NCI-H128 (cell line): ENCODE results near the gene ZNF862.
"Not testable (repeated sequence)": the region's sequence is repeated elsewhere in the genome, so short reads cannot be mapped to it uniquely, and the experiment has no call there.

Source experiments
- DNase-seq: peaks from one replicate; lab custom pipeline; 2025; ENCODE audit not compliant: unreplicated experiment; lab: John Stamatoyannopoulos, UW

The ZNF862 gene

DNA sequence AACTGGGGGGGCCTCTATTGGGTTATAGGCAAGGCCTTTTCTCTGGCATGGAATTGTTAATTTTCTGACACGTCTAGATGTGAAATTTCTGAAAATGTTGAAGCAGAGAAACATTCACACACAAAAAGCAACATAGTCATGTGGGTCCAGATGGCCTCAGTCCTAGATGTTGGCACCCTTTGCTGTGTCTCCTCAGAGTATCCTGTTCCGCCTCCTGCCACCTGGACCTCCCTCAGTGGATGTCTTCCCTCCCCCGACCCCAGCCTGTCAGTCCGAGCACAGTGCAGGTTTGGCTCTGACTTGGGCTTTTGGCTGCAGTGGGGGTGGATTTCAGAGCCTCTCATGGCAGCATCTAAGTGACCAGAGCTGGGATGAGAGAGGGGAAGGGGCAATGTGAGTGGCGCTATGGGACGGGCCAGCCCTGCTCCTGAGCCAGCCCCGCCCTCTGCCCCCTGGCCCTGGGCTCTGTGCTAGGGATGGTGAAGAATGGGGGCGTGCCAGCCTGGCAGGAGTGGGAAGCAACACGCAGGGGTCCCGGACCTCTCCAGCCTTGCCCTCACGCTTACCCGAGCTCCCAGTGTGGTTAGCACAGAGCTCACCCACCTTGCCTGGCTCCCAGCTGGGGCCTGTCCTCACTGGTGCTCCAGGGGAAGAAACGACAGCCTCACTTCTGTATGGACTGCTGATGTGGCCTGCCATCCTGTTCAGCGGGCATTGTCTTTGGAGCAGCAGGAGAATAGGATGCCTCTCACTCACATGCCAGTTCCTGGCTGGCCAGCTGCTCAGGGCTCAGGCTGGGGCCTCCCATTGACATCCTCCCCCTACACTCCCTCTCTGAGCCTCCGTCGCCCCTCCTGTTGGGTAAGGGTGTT, 41.8 kb downstream of the ZNF862 start:
- DNase-seq, result no peak

DNA sequence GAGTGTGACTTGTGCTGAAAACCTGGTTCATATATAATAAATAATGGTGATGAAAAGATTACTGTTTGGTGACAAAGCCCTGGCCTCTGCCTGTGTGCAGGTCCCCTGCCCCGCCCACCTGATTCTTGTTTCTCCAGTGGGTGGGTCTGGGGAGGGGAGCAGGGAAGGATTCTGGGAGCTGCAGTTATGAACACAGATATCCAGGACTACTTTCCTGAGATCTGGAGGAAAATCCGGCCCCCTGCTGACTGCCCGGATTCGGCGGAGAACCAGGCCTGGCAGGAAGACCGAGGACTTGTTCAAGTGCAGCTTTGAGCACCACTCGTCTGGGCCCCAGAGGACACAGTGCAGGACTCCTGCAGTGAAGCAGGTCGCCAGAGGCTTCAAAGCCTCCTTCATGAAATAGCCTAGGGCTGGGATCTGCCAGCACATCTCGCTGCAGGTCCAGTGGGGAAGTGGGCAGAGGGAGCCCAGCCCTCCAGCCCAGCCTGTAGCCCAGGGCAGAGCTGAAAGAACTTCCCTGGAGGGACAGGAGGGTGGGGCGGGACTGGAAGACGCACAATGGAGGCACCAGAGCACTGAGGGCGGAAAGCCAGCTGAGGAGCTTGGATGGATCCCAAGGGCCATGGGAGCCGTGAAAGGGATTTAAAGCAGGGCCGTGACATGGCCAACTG, 42.6 kb downstream of the ZNF862 start:
- no peak for DNase-seq

DNA sequence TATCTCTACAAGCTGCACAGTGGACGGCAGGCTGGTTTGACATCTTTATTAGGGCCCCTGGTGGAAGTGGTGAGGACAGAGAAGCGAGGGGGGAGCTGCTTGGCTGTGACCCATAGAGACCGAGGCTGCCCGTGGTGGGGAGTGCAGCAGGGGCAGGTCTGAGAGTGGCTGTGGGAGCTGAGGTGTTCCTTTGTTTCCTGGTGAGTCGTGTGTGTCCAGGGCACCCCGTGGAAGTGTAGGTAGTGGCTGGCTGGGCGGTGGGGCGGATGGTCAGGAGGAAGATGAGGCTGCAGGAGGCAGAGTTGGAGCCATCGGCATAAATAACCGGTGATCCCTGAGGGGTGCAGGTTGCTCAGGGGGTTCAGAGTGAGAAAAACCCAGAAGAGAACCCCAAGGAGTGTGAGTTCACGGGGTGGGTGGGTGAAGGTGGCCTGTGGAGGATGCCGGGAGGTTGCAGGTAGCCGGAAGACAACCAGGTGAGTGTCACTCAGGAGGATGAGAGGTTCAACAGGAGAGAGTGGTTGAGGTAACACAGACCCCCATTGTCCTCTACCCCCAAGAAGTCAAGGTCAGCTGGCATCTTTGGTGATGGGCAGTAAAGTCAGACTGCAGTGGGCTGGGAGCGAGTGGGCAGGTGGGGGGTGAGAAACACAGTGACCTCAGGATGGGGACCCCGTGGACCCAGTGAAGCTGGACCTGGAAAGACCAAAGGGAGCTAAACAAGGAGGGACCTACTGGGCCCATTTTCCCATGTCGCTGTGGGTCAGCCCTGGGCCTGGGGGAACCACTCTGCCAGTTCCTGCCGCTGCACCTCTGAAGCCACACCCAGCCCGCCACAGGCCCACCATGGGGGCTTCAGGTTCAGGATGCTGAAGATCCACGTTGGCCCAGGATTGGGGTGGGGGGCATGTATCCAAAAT, 43.4 kb downstream of the ZNF862 start:
- DNase-seq, result no peak

DNA sequence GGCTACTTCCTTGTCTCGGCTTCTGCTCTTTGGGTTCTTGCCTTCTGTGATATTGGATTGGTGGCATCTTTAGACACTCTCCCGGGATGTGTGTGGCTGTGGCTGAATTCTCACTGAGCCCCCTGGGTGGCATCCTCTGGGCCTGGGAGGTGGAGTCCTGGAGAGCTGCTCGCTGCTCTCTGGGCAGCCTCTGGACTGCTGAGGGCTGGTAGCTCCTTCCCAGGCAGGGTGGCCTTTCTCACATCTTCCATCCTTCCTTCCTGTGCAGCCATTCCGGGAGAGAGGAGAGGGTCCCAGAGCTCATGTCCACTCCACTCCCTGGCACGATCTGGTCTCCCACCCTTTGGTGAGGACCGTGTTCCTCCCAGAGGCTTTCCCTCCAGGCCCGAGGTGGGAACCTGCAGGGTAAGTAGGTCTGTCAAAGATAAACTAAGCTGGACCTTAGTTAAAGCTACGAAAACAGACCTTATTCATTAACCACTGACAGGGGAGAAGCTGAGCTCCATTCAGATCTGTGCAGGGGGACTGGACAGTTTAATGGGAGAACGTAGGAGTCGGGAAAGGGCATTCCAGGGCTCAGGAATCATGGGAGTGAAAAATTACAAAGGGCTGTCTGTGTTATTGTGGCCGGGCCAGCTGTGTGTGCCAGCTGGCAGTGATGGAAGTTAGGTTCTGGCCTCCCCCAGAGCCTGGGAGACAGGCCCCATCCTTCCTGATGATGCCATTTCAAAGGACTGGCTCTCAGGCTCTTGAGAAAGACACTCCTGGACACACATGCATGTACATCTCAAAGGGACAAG, 44.3 kb downstream of the ZNF862 start:
- no peak for DNase-seq

DNA sequence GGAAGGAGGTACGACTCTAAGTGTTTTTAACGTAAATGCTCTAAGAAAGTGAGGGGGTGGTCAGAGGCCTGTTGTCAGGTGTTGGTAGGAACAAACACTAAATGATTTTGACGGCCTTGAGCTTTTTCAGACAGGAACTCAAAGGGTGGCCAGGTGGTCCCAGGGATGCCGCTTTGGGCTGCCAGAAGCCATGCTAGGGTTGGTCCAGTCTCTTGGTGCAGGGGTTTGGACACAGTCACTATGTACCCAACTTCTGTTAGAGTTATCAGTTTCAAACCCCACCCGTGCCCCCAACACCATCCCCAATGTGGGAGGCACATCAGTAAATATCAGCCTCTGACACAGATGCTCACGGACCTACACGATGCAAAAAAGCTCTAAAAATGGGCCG, 44.9 kb downstream of the ZNF862 start:
- DNase-seq, result no peak

DNA sequence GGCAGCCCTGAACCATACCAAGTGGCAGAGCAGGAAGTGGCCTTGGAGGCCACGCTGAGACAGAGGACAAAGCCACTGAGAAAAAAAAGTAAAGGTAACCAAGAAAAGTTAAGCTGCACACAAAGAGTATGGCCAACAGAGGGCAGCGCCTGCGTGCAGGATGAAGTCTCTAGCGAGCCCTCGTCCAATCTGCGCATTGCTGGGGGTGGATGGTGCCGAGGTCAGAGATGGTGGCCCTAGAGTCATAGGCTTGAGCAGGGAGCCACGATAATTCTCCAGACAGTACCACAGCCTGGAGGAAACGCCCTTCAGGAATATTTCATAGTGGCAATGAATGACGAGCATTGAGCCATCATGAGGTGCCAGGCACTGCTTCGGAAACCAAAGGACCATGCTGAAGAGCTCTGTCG, 45.3 kb downstream of the ZNF862 start:
- peak; percentile 9 for DNase-seq

DNA sequence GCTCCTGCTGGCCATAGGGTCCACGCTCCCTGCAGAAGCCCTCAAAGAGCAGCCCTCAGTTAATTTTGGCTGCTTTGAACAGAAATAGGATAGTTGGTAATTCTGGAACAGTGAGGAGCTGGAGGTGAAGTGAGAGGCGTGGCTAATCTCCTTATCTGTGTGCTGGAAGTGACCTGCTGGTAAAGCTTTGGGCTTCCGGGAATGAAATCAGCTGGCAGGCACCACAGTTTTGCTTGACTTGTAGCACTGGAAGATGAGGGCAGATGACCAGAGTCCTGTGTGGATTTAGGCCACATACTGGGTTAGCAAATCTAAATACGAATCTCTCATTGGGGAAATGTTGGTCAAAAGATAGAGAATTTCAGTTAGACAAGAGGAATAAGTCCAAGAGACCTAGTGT, 45.8 kb downstream of the ZNF862 start:
- no peak for DNase-seq

DNA sequence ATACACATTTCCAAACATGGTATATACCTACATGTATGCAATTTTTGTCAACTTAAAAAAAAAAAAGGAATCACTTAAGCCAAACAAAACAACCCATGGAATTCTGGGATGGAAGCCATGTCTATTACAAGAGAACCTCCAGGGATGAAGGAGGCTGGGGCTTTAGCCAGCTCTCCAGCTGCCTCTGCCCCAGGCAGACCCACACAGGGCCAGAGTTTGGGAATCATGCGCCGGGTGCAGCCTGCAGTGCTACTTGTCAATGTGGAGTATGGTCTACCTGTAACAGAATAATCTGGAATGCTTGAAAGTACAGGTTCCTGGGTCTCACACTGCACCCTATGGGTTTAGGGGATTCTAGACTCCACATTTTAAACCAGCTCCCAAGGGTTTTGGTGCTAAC, 46.4 kb downstream of the ZNF862 start:
- DNase-seq, result no peak

DNA sequence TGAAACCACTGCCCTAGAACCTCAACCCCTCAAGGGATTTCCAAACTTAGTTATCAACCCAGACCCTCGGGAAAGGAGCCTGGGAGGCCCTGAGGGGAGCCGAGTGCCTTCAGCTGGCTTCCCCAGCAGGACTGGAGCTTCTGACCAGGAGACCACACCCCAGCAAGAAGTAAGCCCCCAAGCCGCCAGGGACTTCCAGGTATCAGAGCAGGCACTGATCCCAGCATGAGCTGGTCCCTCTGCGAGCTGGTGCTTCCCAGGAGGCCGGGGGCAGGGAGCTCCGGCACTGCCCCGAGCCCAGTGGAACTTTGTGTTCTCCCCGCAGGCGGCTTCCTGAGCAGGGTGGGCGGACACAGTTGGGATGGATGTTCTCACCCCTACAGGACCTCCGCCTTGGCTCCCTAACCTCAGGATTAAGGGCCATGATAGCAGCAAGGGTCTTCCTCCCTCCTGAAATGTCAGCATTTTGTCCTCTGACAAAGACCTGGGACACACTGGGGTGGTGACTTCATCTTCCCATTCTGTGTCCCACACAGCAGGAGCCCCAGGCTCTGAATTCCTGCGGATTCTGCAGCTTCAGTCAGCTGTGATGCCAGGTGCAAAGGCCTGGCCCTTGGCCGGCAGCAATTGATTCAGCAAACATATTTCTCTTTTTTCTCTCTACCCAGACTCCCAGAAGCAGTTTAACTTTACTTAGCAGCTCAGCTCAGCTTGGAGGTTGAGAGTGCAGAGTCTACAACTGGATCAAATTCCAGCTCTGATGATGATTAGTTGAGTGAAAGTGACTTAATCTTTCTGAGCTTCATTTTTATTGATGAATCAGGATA, 47.2 kb downstream of the ZNF862 start:
- DNase-seq, result no peak

DNA sequence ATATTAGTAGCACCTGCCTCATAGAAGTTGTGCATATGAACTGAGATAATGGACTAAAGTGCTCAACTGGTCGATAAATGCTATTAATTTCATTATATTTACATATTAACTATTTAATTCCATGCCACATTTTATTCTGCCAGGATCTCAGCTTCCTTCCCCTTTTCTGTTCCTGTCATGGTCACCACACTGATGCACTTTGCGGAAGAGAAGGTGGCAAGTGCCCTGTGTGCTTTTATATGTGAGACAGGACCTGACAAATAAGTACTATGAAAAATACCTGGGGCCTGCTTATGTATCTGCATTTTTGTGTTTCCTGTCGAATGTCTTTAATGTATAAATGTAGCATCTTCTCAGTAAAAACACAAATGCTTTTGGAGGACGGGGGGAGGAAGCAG, 47.8 kb downstream of the ZNF862 start:
- no peak for DNase-seq

DNA sequence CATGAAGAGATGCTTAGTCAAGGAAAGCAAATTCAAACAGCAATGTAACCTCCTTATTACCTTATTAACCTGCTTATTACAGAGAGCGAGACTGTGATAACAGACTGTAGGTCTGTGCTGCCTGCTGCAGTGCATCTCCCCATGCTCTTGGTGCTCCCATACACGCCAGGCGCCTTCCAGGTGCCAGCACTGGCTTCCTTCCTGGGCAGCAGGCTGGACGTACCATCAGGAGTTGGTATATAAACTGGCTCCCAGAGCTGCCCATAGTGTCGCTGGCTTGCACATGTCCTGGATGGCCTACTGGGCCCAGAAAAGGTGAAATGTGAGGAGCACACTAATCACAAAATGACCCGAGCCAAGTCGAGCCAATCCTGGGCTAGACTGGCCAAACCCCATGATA, 49.1 kb downstream of the ZNF862 start:
- DNase-seq, result no peak

DNA sequence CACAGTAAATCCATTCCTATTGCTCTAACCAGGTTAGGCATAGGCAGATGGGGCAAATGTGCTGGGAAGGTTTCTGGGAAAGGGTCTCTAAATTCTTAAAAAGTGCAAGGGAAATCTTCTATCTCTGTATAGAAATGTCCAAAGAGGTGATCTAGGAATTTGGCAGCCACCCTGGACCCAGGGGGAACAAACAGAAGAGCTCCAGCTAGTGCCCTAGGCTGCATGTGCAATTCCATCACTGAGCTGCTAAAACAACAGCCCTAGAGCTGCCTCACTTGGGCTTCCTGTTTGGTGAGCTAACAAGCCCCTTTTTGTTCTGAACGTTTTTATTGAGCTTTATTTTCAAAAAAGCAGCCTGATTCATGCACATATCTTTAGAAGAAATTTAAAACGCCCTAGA, 52.5 kb downstream of the ZNF862 start:
- not testable (repeated sequence) for DNase-seq

DNA sequence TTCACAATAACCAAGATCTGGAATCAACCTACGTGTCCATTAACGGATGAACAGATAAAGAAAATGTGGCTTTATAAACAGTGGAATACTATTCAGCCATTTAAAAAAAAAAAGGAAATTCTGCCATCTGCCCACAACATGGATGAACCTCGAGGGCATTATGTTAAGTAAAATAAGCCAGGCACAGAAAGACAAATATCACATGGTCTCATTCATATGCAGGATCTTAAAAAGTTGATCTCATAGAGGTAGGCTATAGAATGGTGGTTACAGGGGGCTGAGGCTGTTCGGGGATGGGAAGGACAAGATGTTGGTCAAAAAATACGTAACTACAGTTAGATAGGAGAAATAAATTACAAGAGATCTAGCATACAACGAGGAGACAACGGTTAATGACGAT, 56.8 kb downstream of the ZNF862 start:
- DNase-seq, result not testable (repeated sequence)

DNA sequence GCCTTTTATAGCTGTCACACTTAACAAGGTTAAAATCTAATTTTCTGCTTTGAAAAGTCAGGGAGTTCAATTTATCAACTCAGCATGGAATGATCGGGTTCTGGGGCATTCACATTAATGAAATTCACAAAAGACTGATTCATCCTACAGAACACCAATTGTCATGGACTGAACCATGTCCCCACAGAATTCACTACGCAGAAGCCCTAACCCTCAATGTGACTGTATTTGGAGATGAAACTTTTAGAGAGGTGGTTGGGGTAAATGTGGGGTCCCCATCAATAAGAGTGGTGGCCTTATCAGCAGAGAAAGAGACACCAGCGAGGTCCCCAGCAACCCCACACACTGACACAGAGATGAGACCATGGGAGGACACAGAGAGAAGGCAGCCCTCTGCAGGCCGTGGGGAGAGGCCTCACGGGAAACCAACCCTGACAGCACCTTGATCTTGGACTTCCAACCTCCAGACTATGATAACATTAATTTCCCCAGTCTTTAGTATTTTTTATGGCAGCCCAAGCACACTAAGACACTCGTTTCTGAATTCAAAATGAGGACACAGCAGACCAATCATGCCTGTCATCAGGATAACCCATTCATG, 69.7 kb downstream of the ZNF862 start:
- DNase-seq, result not testable (repeated sequence)

DNA sequence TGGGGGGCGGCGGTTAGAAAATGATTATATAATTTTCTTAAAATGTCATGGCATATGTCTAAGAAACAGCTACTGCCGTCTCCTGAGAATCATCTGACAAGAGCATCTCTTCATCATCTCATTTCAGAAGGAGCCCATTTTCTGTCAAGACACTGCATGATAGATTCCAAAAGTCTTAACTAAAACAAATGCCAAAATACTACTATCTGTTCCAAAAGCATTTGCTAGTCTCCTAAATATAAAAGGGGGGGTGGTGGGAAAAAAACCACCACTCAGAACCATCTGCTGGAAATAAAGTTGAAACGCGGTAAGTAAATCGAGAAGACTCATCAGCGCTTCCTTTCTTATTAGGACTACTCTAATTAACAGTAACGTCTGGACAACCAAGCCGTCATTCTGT, 72.0 kb downstream of the ZNF862 start:
- not testable (repeated sequence) for DNase-seq

DNA sequence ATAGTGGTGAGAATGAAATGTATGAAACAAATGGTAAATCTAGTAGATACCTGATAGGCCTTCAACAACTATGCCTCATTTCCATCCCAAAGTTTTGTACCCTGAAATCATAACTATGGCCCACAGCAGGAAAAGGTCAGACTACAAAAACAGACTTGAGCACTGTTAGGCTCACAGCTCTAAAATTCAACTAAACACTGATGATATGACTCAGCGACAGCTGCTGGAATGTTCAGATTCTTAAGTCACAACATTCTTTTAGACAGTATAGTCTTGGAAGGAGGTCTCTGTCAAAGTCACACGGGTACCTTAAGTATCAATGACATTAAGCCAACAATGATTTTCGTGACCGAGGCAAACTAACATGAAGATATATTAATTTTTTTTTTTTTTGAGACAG, 74.0 kb downstream of the ZNF862 start:
- DNase-seq, result not testable (repeated sequence)
